ENCODE measurements around the gene SLC37A1. TPM values are rescaled to one million over a fixed set of nuclear protein-coding genes. Genes with fewer than 3 reads are reported as not detected.
A peak's percentile ranks its signal among the peaks of the same experiment; 100 is the strongest.

SLC37A1 gene
- total and polyA plus RNA-seq, 2 donors: 5.7 to 7.9 TPM

DNA sequence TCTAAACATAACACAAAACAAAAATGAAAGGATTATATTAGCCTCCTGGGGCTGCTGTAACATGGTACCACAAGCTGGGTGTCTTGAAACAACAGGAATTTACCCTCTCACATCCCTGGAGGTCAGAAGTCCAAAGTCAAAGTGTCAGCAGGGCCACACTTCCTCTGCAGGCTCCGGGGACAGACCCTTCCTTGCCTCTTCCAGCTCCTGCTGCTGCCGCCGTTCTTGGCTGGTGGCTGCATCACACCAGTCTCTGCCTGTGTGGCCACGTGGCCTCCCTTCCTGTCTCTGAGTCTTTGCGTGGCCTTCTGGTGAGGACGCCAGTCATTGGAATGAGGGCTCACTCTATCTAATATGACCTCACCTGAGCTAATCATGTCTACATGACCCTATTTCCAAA lies 8.2 kb downstream of the SLC37A1 start:
- H3K36me3 ChIP-seq (ENCODE audit: insufficient read depth): no peaks in the 10 kb centered on the region
- no peak overlapping the region for H3K4me3 ChIP-seq (ENCODE audit: low read depth, low read length)
- H3K4me1 ChIP-seq (ENCODE audit: insufficient read depth): no peaks in the 10 kb centered on the region
- DNase-seq (ENCODE audit: extremely low spot score): no peak
- WGBS: 89% methylated on average over 6 of the region's 6 CpGs
- H3K27ac ChIP-seq (ENCODE audit: low read depth): no peak overlapping the region

- H3K4me1 ChIP-seq (ENCODE audit: insufficient read depth): no peaks in the 10 kb centered on the region
- 92% methylated on average over 14 of the region's 14 CpGs for WGBS
- no peak overlapping the region for H3K4me3 ChIP-seq (ENCODE audit: low read depth, low read length)
- no peaks in the 10 kb centered on the region for H3K36me3 ChIP-seq (ENCODE audit: insufficient read depth)
- no peak for DNase-seq (ENCODE audit: extremely low spot score)
- no peak overlapping the region for H3K27ac ChIP-seq (ENCODE audit: low read depth)
These were observed 8.6 kb downstream of the SLC37A1 start for GRCh38 chr21:42522271-42522670.

GRCh38 chr21:42522771-42523170 lies 9.1 kb downstream of the SLC37A1 start:
- no peak for DNase-seq (ENCODE audit: extremely low spot score)
- H3K27ac ChIP-seq (ENCODE audit: low read depth): no peak overlapping the region
- WGBS: 98% methylated on average over 8 of the region's 8 CpGs
- H3K36me3 ChIP-seq (ENCODE audit: insufficient read depth): no peaks in the 10 kb centered on the region
- H3K4me1 ChIP-seq (ENCODE audit: insufficient read depth): no peaks in the 10 kb centered on the region
- no peak overlapping the region for H3K4me3 ChIP-seq (ENCODE audit: low read depth, low read length)

DNA sequence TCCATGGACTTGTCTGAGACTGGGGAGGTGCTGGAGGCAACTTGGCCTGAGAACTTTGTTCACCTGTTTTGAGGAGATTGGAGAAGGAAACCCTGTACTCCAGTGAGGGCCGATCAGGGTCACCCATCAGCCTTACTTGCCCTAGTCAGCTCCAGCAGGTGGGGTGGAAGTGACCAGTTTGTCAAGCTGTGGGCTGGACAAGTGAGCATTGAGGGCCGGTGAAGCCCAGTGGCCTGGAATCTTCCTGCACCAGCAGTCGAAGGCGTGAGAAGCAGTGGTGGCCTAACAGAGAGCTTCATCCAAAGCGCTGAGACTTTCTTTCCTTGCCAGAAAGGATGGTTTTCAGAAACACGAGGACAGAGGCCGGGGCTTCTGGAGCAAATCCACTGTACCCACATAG lies 9.6 kb downstream of the SLC37A1 start:
- 97% methylated on average over 7 of the region's 7 CpGs for WGBS
- no peak overlapping the region for H3K27ac ChIP-seq (ENCODE audit: low read depth)
- no peaks in the 10 kb centered on the region for H3K36me3 ChIP-seq (ENCODE audit: insufficient read depth)
- H3K4me1 ChIP-seq (ENCODE audit: insufficient read depth): peaks cover 1% of the 10 kb centered on the region
- DNase-seq (ENCODE audit: extremely low spot score): no peak
- no peak overlapping the region for H3K4me3 ChIP-seq (ENCODE audit: low read depth, low read length)

DNA sequence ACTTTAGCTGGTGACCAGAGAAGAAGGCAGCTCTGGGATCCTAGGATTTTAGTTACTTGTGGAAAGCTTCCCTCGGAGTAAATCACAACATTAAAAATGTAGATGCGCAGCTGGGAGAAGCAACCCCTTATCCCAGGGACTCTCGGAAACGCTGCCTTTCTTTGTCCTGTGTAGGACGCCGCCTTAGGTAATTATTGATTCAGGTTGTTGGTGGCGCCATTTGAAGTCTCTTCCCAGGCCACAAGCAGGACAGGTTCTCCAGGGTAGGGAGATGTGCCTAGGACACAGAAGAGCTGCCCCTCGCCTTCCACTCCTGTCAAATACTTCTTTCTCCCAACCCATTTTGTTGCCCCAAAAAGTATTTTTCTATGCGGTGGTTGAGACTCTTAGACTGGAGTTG lies 10.3 kb downstream of the SLC37A1 start:
- H3K4me3 ChIP-seq (ENCODE audit: low read depth, low read length): no peak overlapping the region
- 80% methylated on average over 9 of the region's 9 CpGs for WGBS
- peaks cover 1% of the 10 kb centered on the region for H3K4me1 ChIP-seq (ENCODE audit: insufficient read depth)

GRCh38 chr21:42524341-42525028 lies 10.8 kb downstream of the SLC37A1 start:
- peaks cover 1% of the 10 kb centered on the region for H3K4me1 ChIP-seq (ENCODE audit: insufficient read depth)
- peak overlapping the region; percentile 75 for H3K27ac ChIP-seq (ENCODE audit: low read depth)
- no peaks in the 10 kb centered on the region for H3K36me3 ChIP-seq (ENCODE audit: insufficient read depth)
- H3K4me3 ChIP-seq (ENCODE audit: low read depth, low read length): no peak overlapping the region
- no peak for DNase-seq (ENCODE audit: extremely low spot score)
- WGBS: 14% methylated on average over 17 of the region's 17 CpGs

More for the DNA sequence above, 10.3 kb downstream of the SLC37A1 start:
- Histone ChIP-seq H3K27ac (ENCODE audit: low read depth) (peak overlapping the region; percentile 75), H3K36me3 (ENCODE audit: insufficient read depth) (no peaks in the 10 kb centered on the region)
- no peak for DNase-seq (ENCODE audit: extremely low spot score)

DNA sequence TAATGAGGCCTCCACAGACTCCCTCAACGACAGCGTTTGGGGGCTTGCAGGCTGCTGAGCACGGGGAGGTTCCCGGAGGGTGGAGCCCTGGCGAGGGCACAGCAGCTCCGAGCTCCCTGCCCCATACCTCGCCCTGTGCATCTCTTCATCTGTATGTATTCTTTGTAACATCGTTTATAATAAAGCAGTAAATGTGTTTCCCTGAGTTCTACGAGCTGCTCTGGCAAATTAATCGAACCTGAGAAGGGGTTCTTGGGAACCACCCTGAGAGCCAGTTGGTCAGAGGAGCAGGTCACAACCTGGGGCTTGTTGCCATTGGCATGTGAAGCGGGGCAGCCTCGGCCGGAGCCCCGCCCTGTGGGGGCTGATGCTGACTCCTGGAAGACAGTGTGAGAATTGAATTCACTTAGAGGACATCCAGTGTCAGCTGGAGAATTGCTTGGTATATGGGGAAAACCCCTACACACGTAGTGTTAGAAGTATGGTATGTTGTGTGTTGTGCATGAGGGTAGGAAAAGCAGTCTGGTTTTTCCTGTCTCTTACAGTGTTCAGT lies 11.5 kb downstream of the SLC37A1 start:
- Histone ChIP-seq H3K36me3 (ENCODE audit: insufficient read depth) (no peaks in the 10 kb centered on the region), H3K4me3 (ENCODE audit: low read depth, low read length) (no peak overlapping the region), H3K27ac (ENCODE audit: low read depth) (peak overlapping the region; percentile 55), H3K4me1 (ENCODE audit: insufficient read depth) (peaks cover 1% of the 10 kb centered on the region)
- no peak for DNase-seq (ENCODE audit: extremely low spot score)
- WGBS: 20% methylated on average over 15 of the region's 15 CpGs

- H3K4me1 ChIP-seq (ENCODE audit: insufficient read depth): peaks cover 1% of the 10 kb centered on the region
- no peak overlapping the region for H3K4me3 ChIP-seq (ENCODE audit: low read depth, low read length)
- WGBS: 60% methylated on average over 9 of the region's 9 CpGs
- no peak for DNase-seq (ENCODE audit: extremely low spot score)
- H3K27ac ChIP-seq (ENCODE audit: low read depth): no peak overlapping the region
- no peaks in the 10 kb centered on the region for H3K36me3 ChIP-seq (ENCODE audit: insufficient read depth)
These were observed 12.2 kb downstream of the SLC37A1 start for GRCh38 chr21:42525676-42526378.

DNA sequence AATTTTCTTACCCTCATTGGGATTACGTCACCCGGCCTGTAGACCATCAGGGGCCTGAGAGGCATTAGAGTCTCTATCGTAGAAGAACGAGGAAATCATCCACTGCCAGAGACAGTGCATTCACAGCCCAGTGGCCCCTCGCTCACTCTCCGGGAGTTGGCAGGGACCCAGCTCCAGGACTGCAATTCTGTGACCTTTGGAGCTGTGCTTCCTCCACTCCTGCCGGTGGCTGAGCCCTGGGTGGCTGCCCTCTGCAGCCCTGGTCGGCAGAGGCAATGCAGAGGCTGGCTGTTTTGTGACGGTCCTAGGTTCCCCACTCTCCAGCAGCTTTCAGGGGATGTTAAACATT lies 12.7 kb downstream of the SLC37A1 start:
- Histone ChIP-seq H3K36me3 (ENCODE audit: insufficient read depth) (no peaks in the 10 kb centered on the region), H3K27ac (ENCODE audit: low read depth) (peak overlapping the region; percentile 63), H3K4me3 (ENCODE audit: low read depth, low read length) (no peak overlapping the region), H3K4me1 (ENCODE audit: insufficient read depth) (peaks cover 1% of the 10 kb centered on the region)
- no peak for DNase-seq (ENCODE audit: extremely low spot score)
- WGBS: 60% methylated on average over 9 of the region's 9 CpGs

DNA sequence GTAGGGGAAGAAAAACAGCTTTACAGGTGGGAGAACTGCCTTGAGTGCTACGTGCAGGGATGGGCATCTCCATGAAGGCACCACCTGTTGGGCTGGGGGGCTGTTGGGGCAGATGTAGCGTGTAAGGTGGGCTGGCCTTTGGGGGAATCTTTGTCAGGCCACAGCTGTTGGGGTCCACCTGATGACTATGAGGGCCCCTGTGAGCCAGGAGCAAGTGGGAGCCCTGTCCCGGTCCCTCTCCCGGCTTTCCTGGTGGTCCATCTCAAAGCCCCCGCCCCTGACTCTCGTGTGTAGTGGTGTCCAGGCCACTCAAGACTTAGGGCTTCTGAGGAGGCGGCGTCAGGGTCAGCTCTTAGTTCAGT lies 13.5 kb downstream of the SLC37A1 start:
- no peak for DNase-seq (ENCODE audit: extremely low spot score)
- WGBS: 94% methylated on average over 8 of the region's 8 CpGs
- peaks cover 1% of the 10 kb centered on the region for H3K4me1 ChIP-seq (ENCODE audit: insufficient read depth)
- no peak overlapping the region for H3K27ac ChIP-seq (ENCODE audit: low read depth)
- H3K4me3 ChIP-seq (ENCODE audit: low read depth, low read length): no peak overlapping the region
- no peaks in the 10 kb centered on the region for H3K36me3 ChIP-seq (ENCODE audit: insufficient read depth)

DNA sequence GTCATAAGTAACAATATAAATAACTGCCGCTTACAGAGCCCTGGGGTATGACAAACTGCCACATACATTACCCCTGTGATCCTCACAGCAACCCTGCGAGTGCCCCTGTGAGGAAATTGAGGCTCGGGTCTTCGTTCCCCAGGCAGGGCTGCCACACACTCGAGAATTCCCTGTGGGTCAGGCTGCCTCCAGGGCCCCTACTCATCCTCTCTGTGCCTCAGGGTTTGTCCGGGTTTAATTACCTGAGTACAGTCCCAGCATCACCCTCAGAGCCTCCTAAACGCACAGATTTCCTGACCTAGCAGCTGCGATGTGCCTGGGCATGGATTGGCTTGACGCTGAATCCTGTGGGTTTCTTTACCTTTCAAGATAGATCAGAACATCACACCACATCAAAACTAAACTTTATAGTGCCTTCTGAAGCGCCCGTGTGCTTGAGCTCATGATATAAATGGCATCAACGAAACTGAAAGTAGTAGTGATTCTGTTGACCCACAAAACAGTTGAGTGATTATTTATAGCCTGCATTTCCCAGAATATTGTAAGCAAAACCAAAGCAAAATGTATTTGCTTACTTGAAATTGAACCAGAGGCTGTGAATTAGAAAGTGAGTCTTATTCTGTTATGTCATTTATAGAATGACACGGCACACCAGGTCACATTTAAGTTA lies 14.0 kb downstream of the SLC37A1 start:
- no peak overlapping the region for H3K4me3 ChIP-seq (ENCODE audit: low read depth, low read length)
- no peak overlapping the region for H3K27ac ChIP-seq (ENCODE audit: low read depth)
- H3K4me1 ChIP-seq (ENCODE audit: insufficient read depth): peaks cover 1% of the 10 kb centered on the region
- H3K36me3 ChIP-seq (ENCODE audit: insufficient read depth): no peaks in the 10 kb centered on the region
- no peak for DNase-seq (ENCODE audit: extremely low spot score)
- WGBS: 69% methylated on average over 13 of the region's 13 CpGs

GRCh38 chr21:42530167-42530518 lies 16.5 kb downstream of the SLC37A1 start:
- peaks cover 1% of the 10 kb centered on the region for H3K4me1 ChIP-seq (ENCODE audit: insufficient read depth)
- H3K27ac ChIP-seq (ENCODE audit: low read depth): no peak overlapping the region
- DNase-seq (ENCODE audit: extremely low spot score): no peak
- no peaks in the 10 kb centered on the region for H3K36me3 ChIP-seq (ENCODE audit: insufficient read depth)
- 89% methylated on average over 5 of the region's 5 CpGs for WGBS
- H3K4me3 ChIP-seq (ENCODE audit: low read depth, low read length): no peak overlapping the region

GRCh38 chr21:42531771-42532170 lies 18.1 kb downstream of the SLC37A1 start:
- no peak overlapping the region for H3K27ac ChIP-seq (ENCODE audit: low read depth)
- peaks cover 1% of the 10 kb centered on the region for H3K4me1 ChIP-seq (ENCODE audit: insufficient read depth)
- H3K36me3 ChIP-seq (ENCODE audit: insufficient read depth): no peaks in the 10 kb centered on the region
- 92% methylated on average over 8 of the region's 8 CpGs for WGBS
- no peak for DNase-seq (ENCODE audit: extremely low spot score)
- H3K4me3 ChIP-seq (ENCODE audit: low read depth, low read length): no peak overlapping the region

All from urinary bladder (tissue), 4 donors.